NCI-H2227 (cell line): ENCODE measurements around the gene RRAS2.
A peak's percentile ranks its signal among the peaks of the same experiment; 100 is the strongest.
"Not testable (repeated sequence)": the region's sequence is repeated elsewhere in the genome, so short reads cannot be mapped to it uniquely, and the experiment has no call there.

Source experiments
- DNase-seq: peaks from one replicate; lab custom pipeline; 2025; ENCODE audit not compliant: unreplicated experiment; lab: John Stamatoyannopoulos, UW

Gene RRAS2

GRCh38 chr11:14308897-14309387 is 50.0 kb downstream of the RRAS2 start:
- DNase-seq, result no peak

GRCh38 chr11:14308114-14308896 is 50.7 kb downstream of the RRAS2 start:
- peak; percentile 18 for DNase-seq

- DNase-seq, result no peak
These were observed 52.5 kb downstream of the RRAS2 start for GRCh38 chr11:14306481-14306880.

GRCh38 chr11:14305649-14306048 is 53.3 kb downstream of the RRAS2 start:
- DNase-seq, result no peak

- no peak for DNase-seq
These were observed 54.4 kb downstream of the RRAS2 start for GRCh38 chr11:14304601-14305000.

- peak; percentile 54 for DNase-seq
These were observed 58.2 kb downstream of the RRAS2 start for GRCh38 chr11:14300661-14301304.

GRCh38 chr11:14299921-14300320 is 59.1 kb downstream of the RRAS2 start:
- no peak for DNase-seq

- no peak for DNase-seq
These were observed 68.6 kb downstream of the RRAS2 start for GRCh38 chr11:14290422-14290821.

- DNase-seq, result no peak
These were observed 70.6 kb downstream of the RRAS2 start for GRCh38 chr11:14288189-14288935.

- DNase-seq, result not testable (repeated sequence)
These were observed 80.1 kb downstream of the RRAS2 start for GRCh38 chr11:14278869-14279268.

- DNase-seq, result no peak
These were observed 83.9 kb downstream of the RRAS2 start for GRCh38 chr11:14275076-14275475.

GRCh38 chr11:14273895-14274294 is 85.1 kb downstream of the RRAS2 start:
- DNase-seq, result no peak

- no peak for DNase-seq
These were observed 88.1 kb downstream of the RRAS2 start for GRCh38 chr11:14270690-14271542.

- no peak for DNase-seq
These were observed 89.0 kb downstream of the RRAS2 start for GRCh38 chr11:14269692-14270573.

GRCh38 chr11:14267861-14268635 is 90.9 kb downstream of the RRAS2 start:
- no peak for DNase-seq

GRCh38 chr11:14266622-14267021 is 92.4 kb downstream of the RRAS2 start:
- no peak for DNase-seq

- no peak for DNase-seq
These were observed 94.0 kb downstream of the RRAS2 start for GRCh38 chr11:14264966-14265365.

GRCh38 chr11:14262271-14262846 is 96.6 kb downstream of the RRAS2 start:
- no peak for DNase-seq

- no peak for DNase-seq
These were observed 97.9 kb downstream of the RRAS2 start for GRCh38 chr11:14261066-14261465.
